Stomach (tissue), 9 donors: ENCODE results near the gene MYO5A. TPM values are rescaled to one million over a fixed set of nuclear protein-coding genes. Genes with fewer than 3 reads are reported as not detected.
"Not testable (repeated sequence)": the region's sequence is repeated elsewhere in the genome, so short reads cannot be mapped to it uniquely, and the experiment has no call there.

Experiments
- DNase-seq, 2 donors: peaks; one replicate each; pipeline versions ENCODE4 v3.0.0 to v3.0.0-alpha.2; 2013 to 2019
- H3K27ac ChIP-seq, 5 donors: fragments of 200-600 bp in 4 of 5; sonication (generic) in 4 of 5; one replicate each; pipeline ENCODE4 v1.5.1; 2013 to 2019; ENCODE audit warnings: mild to moderate bottlenecking in 1 of 5, moderate library complexity in 1 of 5
- H3K27me3 ChIP-seq, 3 donors: fragments of 200-600 bp; sonication (generic); one replicate each; pipeline ENCODE4 v1.5.1; 2017 to 2019; ENCODE audit warnings: mixed run types in 1 of 3
- H3K36me3 ChIP-seq, 4 donors: fragments of 200-600 bp; sonication (generic); 1 replicate in 3 of 4; 2 replicates in 1 of 4; pipeline ENCODE4 v1.5.1; 2016 to 2019
- H3K4me1 ChIP-seq, 4 donors: fragments of 200-600 bp; sonication (generic); one replicate each; pipeline ENCODE4 v1.5.1; 2016 to 2019
- H3K4me3 ChIP-seq, 4 donors: fragments of 200-600 bp; sonication (generic) in 3 of 4; one replicate each; pipeline ENCODE4 v1.5.1; 2016 to 2019; ENCODE audit warnings: mild to moderate bottlenecking in 1 of 4
- H3K9me3 ChIP-seq, 4 donors: fragments of 200-600 bp; sonication (generic); one replicate each; pipeline ENCODE4 v1.5.1; 2016 to 2019
- CTCF ChIP-seq, 7 experiments: fragments of 450-650 bp in 4 of 7; fragments of 200-600 bp in 3 of 7; sonication (generic) in 3 of 7; IDR thresholded peaks; one replicate each; pipeline ENCODE4 v1.5.1; 2016 to 2019; ENCODE audit warnings: antibody characterized with exemption in 7 of 7, control low read depth in 2 of 7, mild to moderate bottlenecking in 1 of 7
- EP300 ChIP-seq: sonication (generic); formaldehyde crosslinking; IDR thresholded peaks from one replicate; pipeline ENCODE4 v1.6.1; 2017; ENCODE audit warnings: antibody characterized with exemption
- POLR2A ChIP-seq, 4 donors: fragments of 450-650 bp; IDR thresholded peaks; one replicate each; pipeline ENCODE4 v1.6.1; 2016; ENCODE audit warnings: antibody characterized with exemption in 4 of 4, control low read depth in 2 of 4, mild to moderate bottlenecking in 1 of 4, moderate library complexity in 1 of 4
- POLR2AphosphoS5 ChIP-seq, 3 donors: sonication (generic); formaldehyde crosslinking; IDR thresholded peaks; one replicate each; pipeline ENCODE4 v1.6.1; 2016; ENCODE audit warnings: antibody characterized with exemption in 3 of 3
- WGBS, 5 donors: extraction: QIAGEN DNeasy Blood & Tissue Kit in 3 of 5; methylation state at CpG; one replicate each; pipeline versions ENCODE4 v1.1.5 to v1.1.7; 2013 to 2018; 5-methylcytosine and 5-hydroxymethylcytosine counted together
- intact Hi-C: fragments of 100-400 bp; cut with DNase I; formaldehyde crosslinking; loops from one replicate; pipeline ENCODE4 v1.15.1; 2023; ENCODE audit warnings: low total_unique reads
- polyA plus RNA-seq, 3 donors: library from polyadenylated mRNA; stranded (reverse); fragments of 200-250 nt; gene quantifications; one replicate each; pipeline ENCODE4 v1.2.3, GENCODE V29; 2013
- total RNA-seq, 5 donors: library from RNA; depleted of rRNA; stranded (reverse); fragments of >200 nt; gene quantifications; one replicate each; pipeline versions ENCODE4 v1.1.0 to v1.2.3, GENCODE V29; 2014 to 2016
- donor health status: healthy with polysubstance abuse.
- donor health status: Bipolar disorder and iron deficiency.
- donor health status: healthy.

Gene MYO5A
- total and polyA plus RNA-seq, 8 donors = 1.2 to 26.2 (median 12.0) TPM

- peaks cover 0 to 12% (median 0%) of the 10 kb centered on the region in 3 donors for H3K27me3 ChIP-seq
- no peak overlapping the region for H3K4me3 ChIP-seq
- no peaks in the 10 kb centered on the region for H3K9me3 ChIP-seq
- no peak for TF ChIP-seq CTCF (IDR thresholded peaks at IDR 0.05)
- TF ChIP-seq EP300 = no peak
- no peak for TF ChIP-seq POLR2AphosphoS5 (IDR thresholded peaks at IDR 0.05)
- no peak for TF ChIP-seq POLR2A (IDR thresholded peaks at IDR 0.05)
- peak overlapping the region; percentile 74 to 93 (median 86) for H3K27ac ChIP-seq
- H3K4me1 ChIP-seq = peaks cover 17 to 51% (median 39%) of the 10 kb centered on the region in 4 donors
- no peak for DNase-seq
- no peaks in the 10 kb centered on the region for H3K36me3 ChIP-seq
- intact Hi-C loops = no loop called here
- WGBS, 5 donors = 58 to 91% (median 90%) methylated on average over 3 to 5 of the region's 5 CpGs
These were observed 239.7 kb downstream of the MYO5A start for GRCh38 chr15:52288986-52289385.

GRCh38 chr15:52288051-52288942, 240.4 kb downstream of the MYO5A start:
- WGBS, 5 donors = 25 to 50% (median 36%) methylated on average over 13 of the region's 13 CpGs
- intact Hi-C loops = no loop called here
- peaks cover 14 to 44% (median 32%) of the 10 kb centered on the region in 4 donors for H3K4me1 ChIP-seq
- peak overlapping the region in 1 of 4 donors; percentile 6 for H3K4me3 ChIP-seq
- H3K27me3 ChIP-seq = peaks cover 0 to 9% (median 0%) of the 10 kb centered on the region in 3 donors
- peak; percentile 83 to 93 for DNase-seq
- peak; percentile 2 to 82 (median 80) for TF ChIP-seq POLR2AphosphoS5 (IDR thresholded peaks at IDR 0.05)
- no peak for TF ChIP-seq POLR2A (IDR thresholded peaks at IDR 0.05)
- H3K9me3 ChIP-seq = no peaks in the 10 kb centered on the region
- H3K27ac ChIP-seq = peak overlapping the region; percentile 74 to 93 (median 86)
- no peaks in the 10 kb centered on the region for H3K36me3 ChIP-seq

GRCh38 chr15:52287114-52287513, 241.6 kb downstream of the MYO5A start:
- Histone ChIP-seq H3K36me3 (peaks cover 0 to 7% (median 3%) of the 10 kb centered on the region in 4 donors), H3K27me3 (no peaks in the 10 kb centered on the region), H3K4me3 (no peak overlapping the region), H3K9me3 (no peaks in the 10 kb centered on the region), H3K27ac (peak overlapping the region; percentile 14 to 88 (median 77)), H3K4me1 (peaks cover 12 to 39% (median 28%) of the 10 kb centered on the region in 4 donors)
- 51 to 73% (median 58%) methylated on average over 7 of the region's 7 CpGs for WGBS, 5 donors
- DNase-seq = peak in 1 of 2 donors; percentile 67
- peak in 1 of 3 donors; percentile 28 for TF ChIP-seq POLR2AphosphoS5 (IDR thresholded peaks at IDR 0.05)
- no peak for TF ChIP-seq POLR2A (IDR thresholded peaks at IDR 0.05)
- TF ChIP-seq CTCF (IDR thresholded peaks at IDR 0.05) = no peak
- no peak for TF ChIP-seq EP300
- intact Hi-C loops = no loop called here

GRCh38 chr15:52285941-52286340, 242.7 kb downstream of the MYO5A start:
- H3K4me3 ChIP-seq, H3K27ac ChIP-seq, DNase-seq, H3K27me3 ChIP-seq, intact Hi-C loops, H3K9me3 ChIP-seq, H3K36me3 ChIP-seq: not testable (repeated sequence)
- 95 to 100% (median 97%) methylated on average over 4 to 27 of the region's 34 CpGs for WGBS, 5 donors
- peaks cover 23 to 49% (median 37%) of the 10 kb centered on the region in 4 donors for H3K4me1 ChIP-seq

- DNase-seq = no peak
- TF ChIP-seq POLR2AphosphoS5 (IDR thresholded peaks at IDR 0.05) = no peak
- no peak for TF ChIP-seq CTCF (IDR thresholded peaks at IDR 0.05)
- TF ChIP-seq EP300 = no peak
- no peak for TF ChIP-seq POLR2A (IDR thresholded peaks at IDR 0.05)
- no peaks in the 10 kb centered on the region for H3K27me3 ChIP-seq
- intact Hi-C loops = no loop called here
- peaks cover 20 to 35% (median 33%) of the 10 kb centered on the region in 4 donors for H3K4me1 ChIP-seq
- H3K27ac ChIP-seq = no peak overlapping the region
- H3K9me3 ChIP-seq = no peaks in the 10 kb centered on the region
- 70 to 81% (median 76%) methylated on average over 3 of the region's 3 CpGs for WGBS, 5 donors
- H3K36me3 ChIP-seq = peaks cover 0 to 20% (median 8%) of the 10 kb centered on the region in 4 donors
- H3K4me3 ChIP-seq = no peak overlapping the region
These were observed 244.5 kb downstream of the MYO5A start for GRCh38 chr15:52284164-52284563.
